Measurements from ENCODE around the gene PRKAG2. TPM values are rescaled to one million over a fixed set of nuclear protein-coding genes. Genes with fewer than 3 reads are reported as not detected.

The PRKAG2 gene
- total RNA-seq, 2 donors from 2014 or later = 23.2 to 28.4 TPM

DNA sequence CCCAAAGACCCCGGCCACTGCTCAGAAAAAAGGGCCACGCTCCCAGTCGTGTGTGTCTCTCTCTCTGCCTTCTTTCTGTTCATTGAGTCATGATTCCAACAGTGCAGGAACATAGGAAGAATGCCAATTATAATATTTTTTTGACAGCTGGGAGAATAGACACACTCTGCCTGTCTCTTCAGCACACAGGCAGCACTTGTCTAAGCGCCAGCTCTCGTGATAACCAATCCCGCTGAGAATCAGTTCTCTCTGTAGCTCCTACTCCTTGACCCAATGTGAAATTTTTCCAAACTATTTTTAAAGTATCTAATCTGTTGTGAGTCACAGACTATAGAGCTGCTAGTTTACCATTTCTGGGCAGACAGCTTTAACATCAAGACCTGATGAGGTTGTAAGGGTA, 211.5 kb downstream of the PRKAG2 start:
- H3K27ac Mint-ChIP-seq = no peak overlapping the region
- no peaks in the 10 kb centered on the region for H3K27me3 Mint-ChIP-seq (ENCODE audit: low read depth)
- DNase-seq = no peak
- H3K36me3 Mint-ChIP-seq (ENCODE audit: insufficient read depth in 2 of 2) = peaks cover 6 to 7% of the 10 kb centered on the region in 2 donors
- peaks cover 3 to 4% of the 10 kb centered on the region in 2 donors for H3K9me3 Mint-ChIP-seq
- no peaks in the 10 kb centered on the region for H3K4me1 Mint-ChIP-seq (ENCODE audit: low read depth)
- H3K4me3 Mint-ChIP-seq = no peak overlapping the region
- ATAC-seq (replicated peaks in 1 of 2) = no peak

- Mint-ChIP-seq H3K9me3 (peaks cover 3 to 4% of the 10 kb centered on the region in 2 donors), H3K4me3 (no peak overlapping the region), H3K27me3 (ENCODE audit: low read depth) (no peaks in the 10 kb centered on the region), H3K36me3 (ENCODE audit: insufficient read depth in 2 of 2) (peaks cover 6 to 7% of the 10 kb centered on the region in 2 donors), H3K4me1 (ENCODE audit: low read depth) (no peaks in the 10 kb centered on the region), H3K27ac (no peak overlapping the region)
- no peak for ATAC-seq (replicated peaks in 1 of 2)
- DNase-seq = no peak
These were observed 212.6 kb downstream of the PRKAG2 start for GRCh38 chr7:151664268-151664667.

DNA sequence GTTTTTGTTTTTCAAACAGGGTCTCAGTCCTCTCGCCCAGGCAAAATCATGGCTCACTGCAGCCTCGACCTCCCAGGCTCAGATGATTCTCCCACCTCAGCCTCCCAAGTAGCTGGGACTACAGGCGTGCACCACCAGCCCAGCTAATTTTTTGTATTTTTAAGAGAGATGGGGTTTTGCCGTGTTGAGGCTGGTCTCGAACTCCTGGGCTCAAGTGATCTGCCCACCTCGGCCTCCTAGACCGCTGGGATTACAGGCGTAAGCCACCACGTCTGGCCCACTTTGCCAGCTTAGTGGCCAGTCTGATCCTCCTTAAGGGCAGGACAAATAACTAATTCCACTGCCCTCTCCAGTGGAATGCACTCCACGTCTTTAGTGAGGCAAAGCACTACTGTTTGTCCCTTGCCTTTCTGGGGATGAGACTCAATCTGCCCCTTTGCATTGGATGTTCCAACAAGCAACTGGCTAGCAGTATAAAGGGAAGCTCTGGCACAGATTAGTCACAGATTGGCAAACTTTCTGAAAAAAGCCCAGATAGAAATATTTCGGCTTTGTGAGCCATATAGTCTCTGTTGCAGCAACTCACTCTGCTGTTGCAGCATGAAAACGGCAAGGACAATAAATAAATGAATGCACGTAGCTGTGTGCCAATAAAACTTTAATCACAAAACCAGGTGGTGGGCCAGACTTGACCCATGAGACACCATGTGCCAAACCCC, 213.4 kb downstream of the PRKAG2 start:
- DNase-seq (no peak), ATAC-seq (replicated peaks in 1 of 2) (no peak)
- Mint-ChIP-seq H3K36me3 (ENCODE audit: insufficient read depth in 2 of 2) (peaks cover 3 to 5% of the 10 kb centered on the region in 2 donors), H3K4me1 (ENCODE audit: low read depth) (no peaks in the 10 kb centered on the region), H3K27ac (no peak overlapping the region), H3K4me3 (no peak overlapping the region), H3K9me3 (peaks cover 3 to 4% of the 10 kb centered on the region in 2 donors), H3K27me3 (ENCODE audit: low read depth) (no peaks in the 10 kb centered on the region)

- Mint-ChIP-seq H3K4me1 (ENCODE audit: low read depth) (no peaks in the 10 kb centered on the region), H3K27ac (no peak overlapping the region), H3K9me3 (peaks cover under 1 to 2% of the 10 kb centered on the region in 2 donors), H3K27me3 (ENCODE audit: low read depth) (no peaks in the 10 kb centered on the region), H3K36me3 (ENCODE audit: insufficient read depth in 2 of 2) (peaks cover 2% of the 10 kb centered on the region in 2 donors), H3K4me3 (no peak overlapping the region)
- DNase-seq (no peak), ATAC-seq (replicated peaks in 1 of 2) (no peak)
These were observed 214.6 kb downstream of the PRKAG2 start for GRCh38 chr7:151662251-151662826.

DNA sequence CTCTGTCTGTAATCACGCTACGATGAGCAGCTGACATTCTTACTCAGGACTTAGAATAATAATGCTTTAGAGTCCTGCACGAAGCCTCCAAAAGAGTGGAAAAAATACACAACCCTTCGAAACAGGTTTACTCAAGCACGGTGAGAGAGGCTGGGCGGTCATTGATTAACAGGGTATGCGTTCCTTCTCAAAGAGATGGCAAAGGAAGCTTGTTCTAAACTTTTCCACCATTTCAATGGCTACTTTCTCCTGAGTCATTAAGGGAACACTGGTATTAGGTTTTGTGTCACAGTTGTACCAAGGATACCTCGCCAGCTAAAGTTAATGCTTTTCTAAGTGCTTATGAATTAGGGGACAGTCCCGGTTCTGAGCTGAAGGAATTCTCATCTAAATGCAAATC, 215.3 kb downstream of the PRKAG2 start:
- H3K9me3 Mint-ChIP-seq = no peaks in the 10 kb centered on the region
- H3K4me3 Mint-ChIP-seq = no peak overlapping the region
- ATAC-seq (replicated peaks in 1 of 2) = no peak
- no peak overlapping the region for H3K27ac Mint-ChIP-seq
- H3K36me3 Mint-ChIP-seq (ENCODE audit: insufficient read depth in 2 of 2) = no peaks in the 10 kb centered on the region
- no peaks in the 10 kb centered on the region for H3K4me1 Mint-ChIP-seq (ENCODE audit: low read depth)
- H3K27me3 Mint-ChIP-seq (ENCODE audit: low read depth) = no peaks in the 10 kb centered on the region
- no peak for DNase-seq

- Mint-ChIP-seq H3K9me3 (no peaks in the 10 kb centered on the region), H3K4me3 (no peak overlapping the region), H3K36me3 (ENCODE audit: insufficient read depth in 2 of 2) (no peaks in the 10 kb centered on the region), H3K27me3 (ENCODE audit: low read depth) (no peaks in the 10 kb centered on the region), H3K27ac (no peak overlapping the region), H3K4me1 (ENCODE audit: low read depth) (no peaks in the 10 kb centered on the region)
- ATAC-seq (replicated peaks in 1 of 2) (no peak), DNase-seq (no peak)
These were observed 216.8 kb downstream of the PRKAG2 start for GRCh38 chr7:151660141-151660540.

DNA sequence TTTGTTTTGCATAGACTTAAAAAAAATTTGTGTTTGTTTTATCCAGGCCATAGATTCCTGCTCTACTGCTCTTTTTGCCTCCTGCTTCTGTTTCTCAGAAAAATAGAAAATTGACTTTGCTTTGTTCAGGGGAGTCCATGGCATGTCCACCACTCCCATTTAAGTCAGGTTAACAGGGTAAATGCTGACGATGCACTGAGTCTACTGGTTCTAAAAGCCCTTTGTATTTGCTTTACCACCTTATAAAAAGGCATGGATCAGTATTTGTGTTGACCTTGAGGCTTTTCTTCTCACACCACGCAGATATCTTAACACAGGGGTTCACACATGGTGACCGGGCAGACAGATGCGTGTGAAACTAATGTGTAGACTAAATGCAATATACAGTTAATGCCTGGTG, 217.7 kb downstream of the PRKAG2 start:
- no peak overlapping the region for H3K4me3 Mint-ChIP-seq
- no peak overlapping the region for H3K27ac Mint-ChIP-seq
- no peaks in the 10 kb centered on the region for H3K9me3 Mint-ChIP-seq
- H3K4me1 Mint-ChIP-seq (ENCODE audit: low read depth) = no peaks in the 10 kb centered on the region
- ATAC-seq (replicated peaks in 1 of 2) (no peak), DNase-seq (no peak)
- H3K36me3 Mint-ChIP-seq (ENCODE audit: insufficient read depth in 2 of 2) = no peaks in the 10 kb centered on the region
- H3K27me3 Mint-ChIP-seq (ENCODE audit: low read depth) = no peaks in the 10 kb centered on the region

DNA sequence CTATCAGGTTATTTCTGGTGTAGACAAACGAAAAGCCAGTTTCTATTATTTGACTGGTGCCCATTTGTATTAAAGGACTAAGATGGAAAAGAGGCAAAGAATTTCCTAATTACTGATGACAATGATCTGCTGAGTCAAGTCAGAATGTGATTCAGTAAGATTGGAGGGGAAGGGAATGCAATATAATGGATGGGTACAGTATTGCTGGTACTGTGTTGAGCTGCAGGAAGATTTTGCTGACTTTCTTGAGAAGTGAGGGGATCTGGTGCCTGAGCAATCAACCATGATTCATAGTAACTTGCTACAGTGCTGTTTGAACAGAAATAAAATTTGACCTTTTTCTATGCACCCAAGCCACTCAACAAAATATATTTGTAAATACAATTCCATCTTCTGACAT, 218.1 kb downstream of the PRKAG2 start:
- Mint-ChIP-seq H3K36me3 (ENCODE audit: insufficient read depth in 2 of 2) (no peaks in the 10 kb centered on the region), H3K4me1 (ENCODE audit: low read depth) (no peaks in the 10 kb centered on the region), H3K27ac (no peak overlapping the region), H3K9me3 (no peaks in the 10 kb centered on the region), H3K4me3 (no peak overlapping the region), H3K27me3 (ENCODE audit: low read depth) (no peaks in the 10 kb centered on the region)
- DNase-seq (no peak), ATAC-seq (replicated peaks in 1 of 2) (no peak)

- H3K4me3 Mint-ChIP-seq = no peak overlapping the region
- H3K27me3 Mint-ChIP-seq (ENCODE audit: low read depth) = no peaks in the 10 kb centered on the region
- no peaks in the 10 kb centered on the region for H3K4me1 Mint-ChIP-seq (ENCODE audit: low read depth)
- DNase-seq (no peak), ATAC-seq (replicated peaks in 1 of 2) (no peak)
- H3K36me3 Mint-ChIP-seq (ENCODE audit: insufficient read depth in 2 of 2) = no peaks in the 10 kb centered on the region
- H3K9me3 Mint-ChIP-seq = no peaks in the 10 kb centered on the region
- H3K27ac Mint-ChIP-seq = no peak overlapping the region
These were observed 219.7 kb downstream of the PRKAG2 start for GRCh38 chr7:151657173-151657572.

DNA sequence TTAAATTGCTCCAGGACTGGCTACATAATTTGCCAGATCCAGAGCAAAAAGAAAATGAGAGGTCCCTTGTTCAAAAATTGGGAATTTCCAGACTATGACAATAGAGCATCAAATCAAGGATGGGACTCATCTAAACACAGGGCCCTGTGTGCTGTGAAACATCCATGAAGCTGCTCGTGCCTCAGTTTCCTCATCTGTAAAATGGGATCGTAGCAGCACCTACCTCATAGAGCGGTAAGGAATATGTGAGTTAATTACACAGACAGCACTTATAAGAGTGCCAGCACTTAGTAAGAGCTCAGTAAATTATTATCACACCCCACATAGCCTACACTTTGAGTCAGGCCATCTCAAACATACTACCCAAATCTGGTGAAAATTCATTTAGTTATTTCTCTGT, 221.4 kb downstream of the PRKAG2 start:
- DNase-seq (no peak), ATAC-seq (replicated peaks in 1 of 2) (no peak)
- H3K27me3 Mint-ChIP-seq (ENCODE audit: low read depth) = no peaks in the 10 kb centered on the region

DNA sequence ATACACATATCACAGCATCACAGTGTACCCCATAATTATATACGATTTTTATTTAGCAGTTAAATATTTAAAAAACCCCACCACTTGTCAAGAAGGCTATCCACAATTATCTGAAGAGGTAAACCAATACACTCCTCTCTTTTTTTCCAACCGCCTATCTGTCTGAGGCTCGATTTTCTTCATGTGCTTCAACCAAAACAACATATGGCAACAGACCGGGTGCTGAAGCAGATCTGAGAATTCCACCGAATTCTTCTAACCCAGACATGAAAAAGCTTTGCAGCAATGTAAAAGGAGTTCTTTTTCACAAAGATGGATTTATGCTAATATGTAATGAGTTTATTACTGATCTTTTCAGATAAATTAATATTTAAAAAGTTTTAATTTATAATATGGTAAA, 224.8 kb downstream of the PRKAG2 start:
- H3K4me3 Mint-ChIP-seq = no peak overlapping the region
- no peaks in the 10 kb centered on the region for H3K27me3 Mint-ChIP-seq (ENCODE audit: low read depth)
- ATAC-seq (replicated peaks in 1 of 2) = no peak
- H3K9me3 Mint-ChIP-seq = no peaks in the 10 kb centered on the region
- H3K4me1 Mint-ChIP-seq (ENCODE audit: low read depth) = no peaks in the 10 kb centered on the region
- no peak for DNase-seq
- no peaks in the 10 kb centered on the region for H3K36me3 Mint-ChIP-seq (ENCODE audit: insufficient read depth in 2 of 2)
- H3K27ac Mint-ChIP-seq = no peak overlapping the region

More for the DNA sequence above, 221.4 kb downstream of the PRKAG2 start:
- H3K9me3 Mint-ChIP-seq = no peaks in the 10 kb centered on the region
- H3K27ac Mint-ChIP-seq = no peak overlapping the region
- H3K4me1 Mint-ChIP-seq (ENCODE audit: low read depth) = no peaks in the 10 kb centered on the region
- H3K36me3 Mint-ChIP-seq (ENCODE audit: insufficient read depth in 2 of 2) = no peaks in the 10 kb centered on the region
- no peak overlapping the region for H3K4me3 Mint-ChIP-seq

DNA sequence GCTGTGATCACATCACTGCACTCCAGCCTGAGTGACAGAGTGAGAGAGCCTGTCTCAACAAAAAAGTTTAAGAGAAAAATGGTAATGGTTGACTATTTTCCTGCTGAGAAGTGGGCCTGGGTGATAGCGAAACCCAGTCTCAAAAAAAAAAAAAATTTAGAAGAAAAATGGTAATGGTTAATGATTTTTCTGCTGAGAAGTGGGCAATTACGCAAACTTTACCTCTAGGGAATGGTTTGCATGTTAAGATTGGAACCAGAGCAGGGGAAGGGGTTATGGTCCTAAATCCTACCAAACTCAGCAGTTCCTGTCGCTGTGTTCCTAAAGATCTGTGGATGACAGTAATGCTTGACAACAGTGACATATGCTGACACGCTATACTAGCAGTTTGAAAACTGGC, 226.8 kb downstream of the PRKAG2 start:
- ATAC-seq (replicated peaks in 1 of 2) = no peak
- Mint-ChIP-seq H3K4me1 (ENCODE audit: low read depth) (no peaks in the 10 kb centered on the region), H3K36me3 (ENCODE audit: insufficient read depth in 2 of 2) (peaks cover 0 to 6% of the 10 kb centered on the region in 2 donors), H3K9me3 (no peaks in the 10 kb centered on the region), H3K27ac (no peak overlapping the region), H3K4me3 (no peak overlapping the region), H3K27me3 (ENCODE audit: low read depth) (no peaks in the 10 kb centered on the region)
- DNase-seq = no peak

- H3K4me3 Mint-ChIP-seq = no peak overlapping the region
- ATAC-seq (replicated peaks in 1 of 2) (no peak), DNase-seq (no peak)
- H3K27ac Mint-ChIP-seq = no peak overlapping the region
- H3K9me3 Mint-ChIP-seq = no peaks in the 10 kb centered on the region
- H3K4me1 Mint-ChIP-seq (ENCODE audit: low read depth) = no peaks in the 10 kb centered on the region
- peaks cover 0 to 6% of the 10 kb centered on the region in 2 donors for H3K36me3 Mint-ChIP-seq (ENCODE audit: insufficient read depth in 2 of 2)
- no peaks in the 10 kb centered on the region for H3K27me3 Mint-ChIP-seq (ENCODE audit: low read depth)
These were observed 228.5 kb downstream of the PRKAG2 start for GRCh38 chr7:151648429-151648828.

- H3K9me3 Mint-ChIP-seq = no peaks in the 10 kb centered on the region
- H3K4me3 Mint-ChIP-seq = no peak overlapping the region
- no peak for ATAC-seq (replicated peaks in 1 of 2)
These were observed 229.0 kb downstream of the PRKAG2 start for GRCh38 chr7:151647874-151648273.

More at GRCh38 chr7:151647874-151648273, 229.0 kb downstream of the PRKAG2 start:
- DNase-seq = no peak
- no peaks in the 10 kb centered on the region for H3K27me3 Mint-ChIP-seq (ENCODE audit: low read depth)
- H3K27ac Mint-ChIP-seq = no peak overlapping the region
- no peaks in the 10 kb centered on the region for H3K4me1 Mint-ChIP-seq (ENCODE audit: low read depth)
- H3K36me3 Mint-ChIP-seq (ENCODE audit: insufficient read depth in 2 of 2) = peaks cover 0 to 6% of the 10 kb centered on the region in 2 donors
